Mononuclear cell (primary cell): ENCODE results near the gene YY1. TPM values are rescaled to one million over a fixed set of nuclear protein-coding genes. Genes with fewer than 3 reads are reported as not detected.

Source experiments
- H3K27me3 ChIP-seq: 2 replicates; pipeline ENCODE4 v1.6.0; 2011; ENCODE audit warnings: low read length, control low read depth; ENCODE audit not compliant: insufficient read depth
- H3K4me1 ChIP-seq: 2 replicates; pipeline ENCODE4 v1.5.1; 2011; ENCODE audit warnings: mild to moderate bottlenecking, low read length, control low read depth; ENCODE audit not compliant: insufficient read depth
- H3K4me3 ChIP-seq: 2 replicates; pipeline ENCODE4 v1.5.1; 2011; ENCODE audit warnings: mild to moderate bottlenecking, low read length, moderate library complexity
- H3K9me3 ChIP-seq: 2 replicates; pipeline ENCODE4 v1.5.1; 2011; ENCODE audit warnings: low read depth, mild to moderate bottlenecking, control low read depth, low read length
- total RNA-seq: library from RNA; depleted of rRNA; stranded (reverse); fragments of >200 nt; gene quantifications from one replicate; pipeline ENCODE4 v1.2.3, GENCODE V29; 2012

The YY1 gene
- total RNA-seq, 1 donor: 80.5 TPM

DNA sequence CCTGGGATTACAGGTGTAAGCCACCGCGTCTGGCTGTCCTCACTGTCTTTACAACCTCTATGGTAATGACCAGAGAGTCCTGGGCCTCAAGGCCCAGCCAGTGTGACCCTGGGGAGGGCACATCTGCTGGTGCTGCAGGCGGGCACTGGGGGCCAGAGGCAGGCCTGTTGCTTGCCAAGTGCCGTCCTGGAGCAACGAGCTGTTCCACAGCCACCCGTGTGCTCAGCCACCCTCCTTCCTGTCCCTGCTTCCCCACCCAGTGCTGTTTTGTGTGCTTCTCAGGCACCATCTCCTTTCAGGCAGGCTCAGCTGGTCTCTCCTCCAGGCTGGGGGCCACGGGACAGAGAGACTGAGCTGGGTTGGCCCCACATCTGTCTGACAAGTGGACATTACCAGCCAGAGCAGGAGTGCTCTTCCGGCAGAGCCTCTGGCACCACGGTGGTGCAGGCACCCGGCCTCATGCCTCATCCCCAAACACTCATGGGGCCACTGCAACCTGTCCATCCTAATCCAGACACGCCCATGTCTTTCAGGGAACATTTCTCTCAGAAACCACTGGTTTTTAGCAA, 93.2 kb downstream of the YY1 start:
- Histone ChIP-seq H3K4me3 (no peak overlapping the region), H3K9me3 (no peaks in the 10 kb centered on the region), H3K27me3 (no peaks in the 10 kb centered on the region), H3K4me1 (no peaks in the 10 kb centered on the region)

Other genes starting within 250 kb of the YY1 start
- gene EVL, start 173.7 kb upstream of the YY1 start, total RNA-seq: 425 TPM
- 0.21 TPM for gene DEGS2, start 79.5 kb upstream of the YY1 start, total RNA-seq
- 9.2 TPM for gene SLC25A29, start 67.3 kb downstream of the YY1 start, total RNA-seq
- gene SLC25A47, start 84.2 kb downstream of the YY1 start, total RNA-seq: 0.10 TPM
- gene WDR25, start 137.3 kb downstream of the YY1 start, total RNA-seq: 3.0 TPM